Esophagus squamous epithelium (tissue), 5 donors: ENCODE results near the gene DOCK1. TPM values are rescaled to one million over a fixed set of nuclear protein-coding genes. Genes with fewer than 3 reads are reported as not detected.

Experiments used
- DNase-seq: peaks from one replicate; lab custom pipeline; 2025; lab: John Stamatoyannopoulos, UW
- H3K27ac ChIP-seq, 4 donors: fragments of 200-600 bp; sonication (generic); one replicate each; pipeline ENCODE4 v1.5.1; 2016 to 2019; ENCODE audit warnings: mild to moderate bottlenecking in 1 of 4
- H3K27me3 ChIP-seq, 4 donors: fragments of 200-600 bp; sonication (generic); 1 replicate in 3 of 4; 2 replicates in 1 of 4; pipeline versions ENCODE4 v1.5.1 to v1.6.0; 2017 to 2021; ENCODE audit warnings: antibody characterized with exemption in 1 of 4
- H3K36me3 ChIP-seq, 3 donors: fragments of 200-600 bp; sonication (generic); one replicate each; pipeline ENCODE4 v1.5.1; 2016 to 2019
- H3K4me1 ChIP-seq, 3 donors: fragments of 200-600 bp; sonication (generic); one replicate each; pipeline ENCODE4 v1.5.1; 2017 to 2019
- H3K4me3 ChIP-seq, 4 donors: fragments of 200-600 bp; sonication (generic); 1 replicate in 3 of 4; 2 replicates in 1 of 4; pipeline ENCODE4 v1.5.1; 2016 to 2019; ENCODE audit warnings: mild to moderate bottlenecking in 2 of 4, moderate library complexity in 1 of 4
- H3K9me3 ChIP-seq, 3 donors: fragments of 200-600 bp; sonication (generic); one replicate each; pipeline ENCODE4 v1.5.1; 2016 to 2019
- POLR2A ChIP-seq, 4 donors: fragments of 450-650 bp; IDR thresholded peaks; one replicate each; pipeline ENCODE4 v1.6.1; 2017; ENCODE audit warnings: antibody characterized with exemption in 4 of 4, mild to moderate bottlenecking in 4 of 4, moderate library complexity in 3 of 4
- WGBS, 2 donors: methylation state at CpG; one replicate each; pipeline ENCODE4 v1.1.5; 2018; 5-methylcytosine and 5-hydroxymethylcytosine counted together
- intact Hi-C: fragments of 100-400 bp; cut with DNase I; formaldehyde crosslinking; loops from one replicate; pipeline ENCODE4 v1.15.0; 2022
- total RNA-seq, 4 donors: library from RNA; depleted of rRNA; stranded (reverse); fragments of >200 nt; gene quantifications; one replicate each; pipeline ENCODE4 v1.1.0, GENCODE V29; 2016
- TF ChIP-seq, protein P1 (sequence below), 6 experiments: fragments of 450-650 bp in 4 of 6; fragments of 200-600 bp in 2 of 6; sonication (generic) in 2 of 6; IDR thresholded peaks; one replicate each; pipeline ENCODE4 v1.5.1; 2016 to 2019; ENCODE audit warnings: antibody characterized with exemption in 6 of 6, mild to moderate bottlenecking in 4 of 6, moderate library complexity in 4 of 6
- donor health status: DM: yes; HTN: yes; CAD: no.

DOCK1 gene
- total RNA-seq, 4 donors from 2014 or later, result 31.8 to 83.4 (median 49.8) TPM

DNA sequence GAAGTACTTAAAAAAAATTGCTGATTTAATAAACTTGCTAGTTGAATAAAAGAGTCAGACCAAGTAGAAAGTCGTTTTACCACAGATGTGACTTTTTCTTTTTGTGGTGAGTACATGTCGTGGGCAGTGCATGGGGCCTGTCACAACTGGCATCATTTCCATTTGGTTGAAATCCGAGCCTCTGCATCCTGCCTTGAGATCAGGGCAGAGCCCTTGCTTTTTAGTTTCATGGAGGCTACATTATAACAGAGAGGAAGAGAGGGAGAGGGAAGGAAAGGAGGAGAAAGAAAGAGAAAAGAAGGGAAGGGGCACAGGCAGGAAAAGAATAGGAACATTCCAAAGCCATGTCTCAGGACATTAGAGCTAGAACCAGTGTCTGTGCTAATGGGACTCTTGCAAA is 311.6 kb downstream of the DOCK1 start:
- DNase-seq, result no peak
- intact Hi-C loops, result no loop called here
- 40 to 42% methylated on average over 3 of the region's 3 CpGs for WGBS, 2 donors

DNA sequence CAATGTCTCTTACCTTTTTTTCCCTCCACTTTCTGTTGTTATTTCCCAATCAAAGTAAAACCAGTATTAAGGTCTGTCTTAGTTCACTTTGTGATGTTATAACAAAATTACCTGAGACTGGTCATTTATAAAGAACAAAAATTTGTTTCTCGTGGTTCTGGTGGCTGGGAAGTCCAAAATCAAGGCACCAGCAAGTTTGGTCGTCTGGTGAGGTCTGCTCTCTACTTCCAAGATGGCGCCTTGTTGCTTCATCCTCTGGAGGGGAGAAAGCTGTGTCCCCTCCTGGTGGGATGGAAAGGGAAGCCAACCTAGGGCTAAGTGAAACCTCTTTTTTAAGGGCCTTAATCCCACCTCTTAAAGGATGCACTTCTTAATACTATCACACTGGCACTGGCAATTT is 313.4 kb downstream of the DOCK1 start:
- H3K36me3 ChIP-seq, result no peaks in the 10 kb centered on the region
- TF ChIP-seq, protein P1, sequence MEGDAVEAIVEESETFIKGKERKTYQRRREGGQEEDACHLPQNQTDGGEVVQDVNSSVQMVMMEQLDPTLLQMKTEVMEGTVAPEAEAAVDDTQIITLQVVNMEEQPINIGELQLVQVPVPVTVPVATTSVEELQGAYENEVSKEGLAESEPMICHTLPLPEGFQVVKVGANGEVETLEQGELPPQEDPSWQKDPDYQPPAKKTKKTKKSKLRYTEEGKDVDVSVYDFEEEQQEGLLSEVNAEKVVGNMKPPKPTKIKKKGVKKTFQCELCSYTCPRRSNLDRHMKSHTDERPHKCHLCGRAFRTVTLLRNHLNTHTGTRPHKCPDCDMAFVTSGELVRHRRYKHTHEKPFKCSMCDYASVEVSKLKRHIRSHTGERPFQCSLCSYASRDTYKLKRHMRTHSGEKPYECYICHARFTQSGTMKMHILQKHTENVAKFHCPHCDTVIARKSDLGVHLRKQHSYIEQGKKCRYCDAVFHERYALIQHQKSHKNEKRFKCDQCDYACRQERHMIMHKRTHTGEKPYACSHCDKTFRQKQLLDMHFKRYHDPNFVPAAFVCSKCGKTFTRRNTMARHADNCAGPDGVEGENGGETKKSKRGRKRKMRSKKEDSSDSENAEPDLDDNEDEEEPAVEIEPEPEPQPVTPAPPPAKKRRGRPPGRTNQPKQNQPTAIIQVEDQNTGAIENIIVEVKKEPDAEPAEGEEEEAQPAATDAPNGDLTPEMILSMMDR (IDR thresholded peaks at IDR 0.05), result no peak
- H3K4me3 ChIP-seq, result no peak overlapping the region
- no peaks in the 10 kb centered on the region for H3K27me3 ChIP-seq
- intact Hi-C loops, result no loop called here
- 86 to 90% methylated on average over 3 of the region's 3 CpGs for WGBS, 2 donors
- H3K4me1 ChIP-seq, result no peaks in the 10 kb centered on the region
- DNase-seq, result no peak
- no peaks in the 10 kb centered on the region for H3K9me3 ChIP-seq
- no peak overlapping the region for H3K27ac ChIP-seq

More for the DNA sequence above, 311.6 kb downstream of the DOCK1 start:
- no peak overlapping the region for H3K4me3 ChIP-seq
- H3K36me3 ChIP-seq, result peaks cover 0 to 1% (median 0%) of the 10 kb centered on the region in 3 donors
- no peaks in the 10 kb centered on the region for H3K4me1 ChIP-seq
- no peaks in the 10 kb centered on the region for H3K9me3 ChIP-seq
- H3K27me3 ChIP-seq, result no peaks in the 10 kb centered on the region
- no peak for TF ChIP-seq POLR2A (IDR thresholded peaks at IDR 0.05)
- TF ChIP-seq, protein P1 (IDR thresholded peaks at IDR 0.05), result no peak
- H3K27ac ChIP-seq, result no peak overlapping the region

DNA sequence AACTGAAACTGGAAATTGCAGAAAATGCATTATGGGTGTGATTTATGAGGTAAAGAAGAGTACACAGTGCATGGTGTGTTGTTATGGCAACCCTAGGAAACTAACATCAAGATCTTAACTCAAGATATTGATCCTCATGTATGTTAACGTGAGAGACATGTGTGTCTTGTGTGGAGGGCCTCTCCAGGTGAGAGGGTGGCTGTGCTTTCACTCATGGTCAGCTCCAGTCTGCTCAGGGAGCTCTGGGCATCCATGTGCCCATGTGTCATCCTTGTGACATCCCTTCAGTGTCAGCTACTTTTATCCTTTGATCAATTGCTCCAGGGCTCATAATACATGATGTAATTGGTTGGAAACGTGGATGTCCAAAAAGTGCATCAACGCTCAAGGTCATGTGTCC is 316.1 kb downstream of the DOCK1 start:
- Histone ChIP-seq H3K36me3 (no peaks in the 10 kb centered on the region), H3K27ac (no peak overlapping the region), H3K4me1 (no peaks in the 10 kb centered on the region), H3K4me3 (no peak overlapping the region), H3K27me3 (no peaks in the 10 kb centered on the region), H3K9me3 (no peaks in the 10 kb centered on the region)
- TF ChIP-seq POLR2A (IDR thresholded peaks at IDR 0.05), result no peak
- TF ChIP-seq, protein P1 (IDR thresholded peaks at IDR 0.05), result no peak
- no peak for DNase-seq
- 79 to 82% methylated on average over 3 of the region's 3 CpGs for WGBS, 2 donors
- intact Hi-C loops, result no loop called here

DNA sequence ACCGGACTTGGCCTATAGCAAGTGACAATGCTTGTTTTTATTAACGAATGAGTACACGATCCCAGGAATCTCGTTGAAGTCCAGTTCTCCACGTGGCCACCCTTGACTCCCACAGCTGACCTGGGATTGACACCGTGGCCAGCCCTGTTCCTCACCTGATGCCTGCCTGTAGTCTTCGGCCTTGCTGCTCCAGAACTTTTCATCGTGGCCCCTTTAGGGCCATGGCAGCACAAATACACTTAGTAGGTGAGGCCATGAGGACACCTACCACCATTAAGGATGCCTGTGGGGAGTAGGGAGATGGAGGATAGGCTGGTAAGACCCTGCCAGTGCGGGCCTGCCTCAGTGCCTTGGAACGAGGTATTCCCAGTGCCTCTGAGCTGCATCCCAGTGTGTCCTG is 321.8 kb downstream of the DOCK1 start:
- H3K27me3 ChIP-seq, result no peaks in the 10 kb centered on the region
- no peak for DNase-seq
- WGBS, 2 donors, result 90 to 94% methylated on average over 9 of the region's 10 CpGs
- intact Hi-C loops, result no loop called here
- no peak overlapping the region for H3K27ac ChIP-seq
- H3K9me3 ChIP-seq, result no peaks in the 10 kb centered on the region
- H3K4me3 ChIP-seq, result no peak overlapping the region
- TF ChIP-seq, protein P1 (IDR thresholded peaks at IDR 0.05), result no peak
- no peak for TF ChIP-seq POLR2A (IDR thresholded peaks at IDR 0.05)
- H3K36me3 ChIP-seq, result no peaks in the 10 kb centered on the region
- no peaks in the 10 kb centered on the region for H3K4me1 ChIP-seq

DNA sequence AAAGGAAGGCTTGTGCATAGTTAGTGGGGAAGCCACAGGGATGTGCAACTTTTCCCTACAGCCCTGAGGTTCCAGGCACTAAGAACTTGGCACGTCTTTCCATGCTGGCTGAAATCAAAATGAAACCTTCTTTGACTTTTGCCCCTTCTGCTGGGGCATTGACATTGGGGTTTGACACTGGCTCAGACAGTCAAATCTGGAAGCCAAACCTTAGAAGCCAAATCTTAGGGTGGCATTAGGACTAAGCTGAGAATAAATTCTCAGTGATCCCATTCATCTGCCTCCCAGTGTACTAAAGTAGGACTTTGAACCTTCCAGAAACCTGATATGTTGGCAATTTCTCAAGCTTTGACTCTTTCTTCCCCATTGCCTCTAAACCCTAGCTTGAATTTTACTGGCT is 322.4 kb downstream of the DOCK1 start:
- H3K4me1 ChIP-seq, result no peaks in the 10 kb centered on the region
- H3K4me3 ChIP-seq, result no peak overlapping the region
- DNase-seq, result no peak
- H3K36me3 ChIP-seq, result no peaks in the 10 kb centered on the region
- no peaks in the 10 kb centered on the region for H3K9me3 ChIP-seq
- H3K27ac ChIP-seq, result no peak overlapping the region
- TF ChIP-seq, protein P1 (IDR thresholded peaks at IDR 0.05), result no peak
- no peak for TF ChIP-seq POLR2A (IDR thresholded peaks at IDR 0.05)
- WGBS, 2 donors, result 71 to 80% methylated on average over 1 of the region's 1 CpG
- H3K27me3 ChIP-seq, result no peaks in the 10 kb centered on the region
- intact Hi-C loops, result no loop called here
